HG02852 (cell line): ENCODE measurements around the gene FBXO24.
"Not testable (repeated sequence)": the region's sequence is repeated elsewhere in the genome, so short reads cannot be mapped to it uniquely, and the experiment has no call there.

Experiments
- ATAC-seq: cut with Tn5 transposase; IDR thresholded peaks from one replicate; pipeline ENCODE4 v1.9.1; 2021; ENCODE audit warnings: mild to moderate bottlenecking, moderate library complexity; ENCODE audit not compliant: unreplicated experiment

FBXO24 gene

GRCh38 chr7:100559127-100559526, 27.0 kb upstream of the FBXO24 start:
- ATAC-seq: no peak

- no peak for ATAC-seq
Measured at GRCh38 chr7:100561491-100562194, 24.5 kb upstream of the FBXO24 start.

- ATAC-seq: no peak
Measured at GRCh38 chr7:100562195-100563099, 23.7 kb upstream of the FBXO24 start.

GRCh38 chr7:100563100-100563564, 23.0 kb upstream of the FBXO24 start:
- ATAC-seq: no peak

- ATAC-seq: peak; percentile 54
Measured at GRCh38 chr7:100563809-100564400, 22.2 kb upstream of the FBXO24 start.

- not testable (repeated sequence) for ATAC-seq
Measured at GRCh38 chr7:100564405-100564804, 21.7 kb upstream of the FBXO24 start.

GRCh38 chr7:100565133-100565571, 21.0 kb upstream of the FBXO24 start:
- ATAC-seq: no peak

GRCh38 chr7:100566018-100566531, 20.1 kb upstream of the FBXO24 start:
- no peak for ATAC-seq

- ATAC-seq: no peak
Measured at GRCh38 chr7:100567031-100567730, 18.9 kb upstream of the FBXO24 start.

- no peak for ATAC-seq
Measured at GRCh38 chr7:100567751-100568175, 18.4 kb upstream of the FBXO24 start.

GRCh38 chr7:100568176-100568895, 17.8 kb upstream of the FBXO24 start:
- no peak for ATAC-seq

GRCh38 chr7:100568896-100569844, 17.0 kb upstream of the FBXO24 start:
- ATAC-seq: no peak

GRCh38 chr7:100570954-100571828, 14.9 kb upstream of the FBXO24 start:
- no peak for ATAC-seq

GRCh38 chr7:100571829-100572116, 14.4 kb upstream of the FBXO24 start:
- no peak for ATAC-seq

- no peak for ATAC-seq
Measured at GRCh38 chr7:100572281-100572948, 13.7 kb upstream of the FBXO24 start.

GRCh38 chr7:100572949-100573675, 13.0 kb upstream of the FBXO24 start:
- ATAC-seq: no peak
